Mesenchymal stem cell (in vitro differentiated cells and primary cell): ENCODE data around the gene RALY.

ENCODE experiments used
- DNase-seq: peaks from one replicate; pipeline ENCODE4 v3.0.0-alpha.2; 2013
- H2AFZ ChIP-seq: one replicate; pipeline ENCODE4 v1.6.1; 2013; ENCODE audit warnings: low read depth, mild to moderate bottlenecking, control low read depth, inconsistent platforms, low read length, moderate library complexity
- H2AK5ac ChIP-seq: 2 replicates; pipeline ENCODE4 v1.6.1; 2013; ENCODE audit warnings: low read length, moderate library complexity, mild to moderate bottlenecking, inconsistent platforms; ENCODE audit not compliant: severe bottlenecking
- H2BK120ac ChIP-seq: one replicate; pipeline ENCODE4 v1.6.1; 2013; ENCODE audit warnings: low read depth, mild to moderate bottlenecking, inconsistent platforms, low read length, moderate library complexity
- H2BK12ac ChIP-seq, 2 experiments: one replicate each; pipeline ENCODE4 v1.6.1; 2013; ENCODE audit warnings: inconsistent platforms in 2 of 2, low read length in 2 of 2, mild to moderate bottlenecking in 2 of 2, moderate library complexity in 2 of 2, control low read depth in 1 of 2
- H2BK15ac ChIP-seq: one replicate; pipeline ENCODE4 v1.6.1; 2013; ENCODE audit warnings: mild to moderate bottlenecking, low read depth, inconsistent platforms; ENCODE audit not compliant: poor library complexity, severe bottlenecking
- H2BK5ac ChIP-seq: 2 replicates; pipeline ENCODE4 v1.6.1; 2013; ENCODE audit warnings: low read depth, mild to moderate bottlenecking, low read length, control low read depth, inconsistent platforms; ENCODE audit not compliant: poor library complexity, severe bottlenecking
- H3K14ac ChIP-seq, 2 experiments: one replicate each; pipeline ENCODE4 v1.6.1; 2013; ENCODE audit warnings: inconsistent platforms in 2 of 2, low read length in 2 of 2, control low read depth in 1 of 2, mild to moderate bottlenecking in 1 of 2, moderate library complexity in 1 of 2
- H3K18ac ChIP-seq, 2 experiments: one replicate each; pipeline ENCODE4 v1.6.1; 2013; ENCODE audit warnings: inconsistent platforms in 2 of 2, low read length in 2 of 2, control low read depth in 1 of 2, low read depth in 1 of 2, mild to moderate bottlenecking in 1 of 2
- H3K23ac ChIP-seq, 2 experiments: one replicate each; pipeline ENCODE4 v1.6.1; 2013; ENCODE audit warnings: inconsistent platforms in 2 of 2, low read length in 2 of 2, mild to moderate bottlenecking in 2 of 2, moderate library complexity in 2 of 2, control low read depth in 1 of 2
- H3K27ac ChIP-seq: 2 replicates; pipeline ENCODE4 v1.5.1; 2013; ENCODE audit warnings: mild to moderate bottlenecking, moderate library complexity, low read length, control low read depth, inconsistent platforms; ENCODE audit not compliant: poor library complexity, severe bottlenecking
- H3K27me3 ChIP-seq, 2 experiments: 2 replicates each; pipeline versions ENCODE4 v1.6.1 to v1.7.0; 2013; ENCODE audit warnings: low read length in 2 of 2, mild to moderate bottlenecking in 2 of 2, moderate library complexity in 2 of 2, control low read depth in 1 of 2, inconsistent platforms in 1 of 2; ENCODE audit not compliant: control insufficient read depth in 1 of 2, insufficient read depth in 1 of 2
- H3K36me3 ChIP-seq, 2 experiments: 2 replicates each; pipeline versions ENCODE4 v1.6.1 to v1.7.0; 2013; ENCODE audit warnings: low read length in 2 of 2, control low read depth in 1 of 2, inconsistent platforms in 1 of 2, low read depth in 1 of 2, mild to moderate bottlenecking in 1 of 2; ENCODE audit not compliant: insufficient read depth in 2 of 2, control insufficient read depth in 1 of 2
- H3K4ac ChIP-seq, 2 experiments: one replicate each; pipeline ENCODE4 v1.6.1; 2013; ENCODE audit warnings: inconsistent platforms in 2 of 2, low read length in 2 of 2, mild to moderate bottlenecking in 2 of 2, moderate library complexity in 2 of 2, control low read depth in 1 of 2, low read depth in 1 of 2
- H3K4me1 ChIP-seq: 2 replicates; pipeline ENCODE4 v1.6.1; 2013; ENCODE audit warnings: low read depth, low read length, control low read depth; ENCODE audit not compliant: control insufficient read depth, insufficient read depth
- H3K4me2 ChIP-seq: 2 replicates; pipeline ENCODE4 v1.6.1; 2013; ENCODE audit warnings: low read length, mild to moderate bottlenecking, inconsistent platforms; ENCODE audit not compliant: poor library complexity, severe bottlenecking
- H3K4me3 ChIP-seq, 2 experiments: 2 replicates each; pipeline versions ENCODE4 v1.5.1 to v1.7.0; 2013; ENCODE audit warnings: low read length in 2 of 2, mild to moderate bottlenecking in 2 of 2, control low read depth in 1 of 2, low read depth in 1 of 2; ENCODE audit not compliant: insufficient read depth in 1 of 2
- H3K79me1 ChIP-seq: replicated peaks from 2 replicates; pipeline ENCODE4 v1.6.1; 2013; ENCODE audit warnings: mild to moderate bottlenecking, control low read depth, low read length, inconsistent platforms; ENCODE audit not compliant: poor library complexity, severe bottlenecking
- H3K9ac ChIP-seq: 2 replicates; pipeline ENCODE4 v1.7.0; 2013; ENCODE audit warnings: mild to moderate bottlenecking, low read length, moderate library complexity
- H3K9me3 ChIP-seq: 2 replicates; pipeline ENCODE4 v1.7.0; 2013; ENCODE audit warnings: mild to moderate bottlenecking, low read length; ENCODE audit not compliant: control insufficient read depth
- H4K8ac ChIP-seq: one replicate; pipeline ENCODE4 v1.6.1; 2013; ENCODE audit warnings: inconsistent platforms, mild to moderate bottlenecking, low read length, moderate library complexity
- H4K91ac ChIP-seq: one replicate; pipeline ENCODE4 v1.6.1; 2013; ENCODE audit warnings: mild to moderate bottlenecking, low read length, inconsistent platforms
- WGBS: methylation state at CpG from one replicate; pipeline ENCODE4 v1.1.7; 2013; ENCODE audit warnings: mixed read lengths; 5-methylcytosine and 5-hydroxymethylcytosine counted together

RALY gene

GRCh38 chr20:34123309-34123708, 129.6 kb downstream of the RALY start:
- Histone ChIP-seq H4K8ac (no peak overlapping the region), H3K36me3 (no peaks in the 10 kb centered on the region), H3K4ac (no peak overlapping the region), H3K27me3 (peaks cover 11 to 12% of the 10 kb centered on the region in 2 experiments), H3K79me1 (no peaks in the 10 kb centered on the region), H3K4me1 (no peaks in the 10 kb centered on the region), H4K91ac (no peak overlapping the region), H2BK15ac (no peak overlapping the region), H3K4me3 (no peak overlapping the region), H3K23ac (no peak overlapping the region), H2AK5ac (no peak overlapping the region), H3K9me3 (no peaks in the 10 kb centered on the region), H3K27ac (no peak overlapping the region), H2BK120ac (no peak overlapping the region), H3K4me2 (no peak overlapping the region), H2BK12ac (no peak overlapping the region), H3K9ac (no peak overlapping the region), H2BK5ac (no peak overlapping the region), H3K18ac (no peak overlapping the region), H3K14ac (no peak overlapping the region), H2AFZ (no peak overlapping the region)
- no peak for DNase-seq

DNA sequence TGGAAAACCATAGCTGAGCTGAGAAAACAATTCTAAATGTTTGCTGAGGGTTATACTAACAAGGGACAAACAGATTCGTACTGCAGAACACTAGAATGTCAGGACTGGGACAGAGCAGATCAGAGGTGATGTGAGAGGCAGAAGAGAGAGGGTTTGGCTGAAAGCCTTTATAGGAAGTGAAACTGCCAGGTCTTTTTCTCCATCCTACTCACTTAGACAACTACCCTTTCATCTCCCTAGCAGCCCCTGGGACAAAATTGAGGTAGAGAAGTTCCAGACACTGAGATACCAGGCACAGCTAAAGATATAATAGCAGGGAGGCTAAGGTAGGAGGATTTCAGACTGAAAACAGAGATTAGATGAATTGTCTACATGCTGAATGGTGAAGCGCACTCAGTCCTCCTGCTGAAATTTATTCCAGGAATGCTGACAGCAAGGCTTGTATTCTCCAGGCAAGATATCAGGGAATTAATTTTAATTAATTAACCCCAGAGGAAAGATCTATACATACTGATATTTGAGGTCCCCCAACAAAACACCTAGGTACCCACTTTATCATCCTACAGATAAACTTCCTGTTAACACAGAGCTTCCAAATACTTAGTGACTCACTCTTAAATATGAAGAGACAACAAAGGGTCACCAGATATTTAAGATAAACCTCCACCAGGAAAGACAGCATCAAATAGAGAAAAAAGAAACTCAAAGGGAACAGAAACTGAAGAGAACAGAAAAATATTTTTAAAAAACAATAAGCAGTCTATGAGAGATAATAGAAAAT, 130.9 kb downstream of the RALY start:
- H2BK120ac ChIP-seq = no peak overlapping the region
- H3K79me1 ChIP-seq = no peaks in the 10 kb centered on the region
- no peak overlapping the region for H2BK5ac ChIP-seq
- peaks cover 3 to 4% of the 10 kb centered on the region in 2 experiments for H3K27me3 ChIP-seq
- H3K14ac ChIP-seq = no peak overlapping the region
- H3K9me3 ChIP-seq = no peaks in the 10 kb centered on the region
- H2BK15ac ChIP-seq = no peak overlapping the region
- no peak overlapping the region for H3K4ac ChIP-seq
- H3K23ac ChIP-seq = no peak overlapping the region
- no peak overlapping the region for H3K9ac ChIP-seq
- no peak overlapping the region for H3K4me3 ChIP-seq
- no peak overlapping the region for H3K27ac ChIP-seq
- WGBS = 58% methylated on average over 2 of the region's 2 CpGs
- H2AFZ ChIP-seq = no peak overlapping the region
- no peak overlapping the region for H4K8ac ChIP-seq
- peaks cover 1% of the 10 kb centered on the region for H3K4me1 ChIP-seq
- H2BK12ac ChIP-seq = no peak overlapping the region
- no peaks in the 10 kb centered on the region for H3K36me3 ChIP-seq
- DNase-seq = no peak
- no peak overlapping the region for H3K4me2 ChIP-seq
- no peak overlapping the region for H4K91ac ChIP-seq
- H2AK5ac ChIP-seq = no peak overlapping the region
- peak overlapping the region in 1 of 2 experiments; percentile 12 for H3K18ac ChIP-seq

DNA sequence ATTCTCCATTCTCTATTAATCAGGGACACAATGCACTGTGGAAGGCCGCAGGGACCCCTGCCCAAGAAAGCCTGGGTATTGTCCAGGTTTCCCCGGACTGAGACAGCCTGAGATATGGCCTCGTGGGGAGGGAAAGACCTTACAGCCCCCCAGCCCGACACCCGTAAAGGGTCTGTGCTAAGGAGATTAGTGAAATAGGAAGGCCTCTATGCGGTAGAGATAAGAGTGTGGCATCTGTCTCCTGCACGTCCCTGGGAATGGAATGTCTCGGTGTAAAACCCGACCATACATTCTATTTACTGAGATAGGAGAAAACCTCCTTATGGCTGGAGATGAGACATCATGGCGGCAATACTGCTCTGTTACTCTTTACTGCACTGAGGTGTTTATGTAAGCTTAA, 134.1 kb downstream of the RALY start:
- no peak overlapping the region for H3K23ac ChIP-seq
- no peak overlapping the region for H2AFZ ChIP-seq
- no peaks in the 10 kb centered on the region for H3K36me3 ChIP-seq
- H3K79me1 ChIP-seq = no peaks in the 10 kb centered on the region
- H3K9ac ChIP-seq = no peak overlapping the region
- no peak overlapping the region for H4K8ac ChIP-seq
- H2BK15ac ChIP-seq = no peak overlapping the region
- no peak overlapping the region for H4K91ac ChIP-seq
- WGBS = 55% methylated on average over 10 of the region's 10 CpGs
- H3K14ac ChIP-seq = no peak overlapping the region
- no peak overlapping the region for H3K4me2 ChIP-seq
- DNase-seq = no peak
- no peak overlapping the region for H3K18ac ChIP-seq
- H3K27me3 ChIP-seq = peaks cover 3 to 4% of the 10 kb centered on the region in 2 experiments
- no peak overlapping the region for H3K4ac ChIP-seq
- H3K9me3 ChIP-seq = no peaks in the 10 kb centered on the region
- no peak overlapping the region for H3K27ac ChIP-seq
- no peak overlapping the region for H2AK5ac ChIP-seq
- peaks cover 1% of the 10 kb centered on the region for H3K4me1 ChIP-seq
- no peak overlapping the region for H2BK5ac ChIP-seq
- H2BK120ac ChIP-seq = no peak overlapping the region
- H3K4me3 ChIP-seq = no peak overlapping the region
- no peak overlapping the region for H2BK12ac ChIP-seq

GRCh38 chr20:34129518-34130162, 135.9 kb downstream of the RALY start:
- Histone ChIP-seq H3K4me2 (peak overlapping the region; percentile 72), H3K36me3 (no peaks in the 10 kb centered on the region), H4K8ac (no peak overlapping the region), H3K4me3 (peak overlapping the region in 1 of 2 experiments; percentile 60), H2BK5ac (no peak overlapping the region), H3K79me1 (no peaks in the 10 kb centered on the region), H3K18ac (no peak overlapping the region), H3K4ac (no peak overlapping the region), H2AK5ac (no peak overlapping the region), H4K91ac (no peak overlapping the region), H2BK120ac (no peak overlapping the region), H3K27ac (no peak overlapping the region), H3K27me3 (peaks cover 3% of the 10 kb centered on the region in 2 experiments), H2AFZ (no peak overlapping the region), H3K9ac (peak overlapping the region; percentile 26), H3K4me1 (peaks cover 1% of the 10 kb centered on the region), H3K14ac (no peak overlapping the region), H2BK12ac (no peak overlapping the region), H3K9me3 (no peaks in the 10 kb centered on the region), H2BK15ac (no peak overlapping the region), H3K23ac (no peak overlapping the region)
- peak; percentile 78 for DNase-seq
- 12% methylated on average over 7 of the region's 10 CpGs for WGBS
